ENCODE results near the gene ATG13.

GRCh38 chr11:46665356-46665755 is 48.0 kb downstream of the ATG13 start:
- TF ChIP-seq CTCF (IDR thresholded peaks at IDR 0.05 in 2 of 3, conservative IDR thresholded peaks at IDR 0.05 in 1 of 3; ENCODE audit: borderline replicate concordance in 1 of 3, insufficient read depth in 1 of 3, low read depth in 2 of 3, low read length in 2 of 3) (no peak), RAD21 (IDR thresholded peaks at IDR 0.05; ENCODE audit: low read depth) (no peak), SRF (IDR thresholded peaks at IDR 0.05; ENCODE audit: low read depth) (no peak), POLR2A (IDR thresholded peaks at IDR 0.05; ENCODE audit: borderline replicate concordance, extremely low read depth, insufficient read depth, insufficient read length) (no peak), JUND (IDR thresholded peaks at IDR 0.05) (no peak), MAX (IDR thresholded peaks at IDR 0.05) (no peak), ZBTB33 (IDR thresholded peaks at IDR 0.05; ENCODE audit: extremely low read depth, insufficient replicate concordance, low read length) (no peak), EZH2 (IDR thresholded peaks at IDR 0.05) (no peak), SP1 (IDR thresholded peaks at IDR 0.05; ENCODE audit: low read depth) (no peak), EZH2phosphoT487 (IDR thresholded peaks at IDR 0.05; ENCODE audit: borderline replicate concordance) (no peak), POLR2AphosphoS5 (IDR thresholded peaks at IDR 0.05; ENCODE audit: low read depth, low read length) (no peak), YY1 (IDR thresholded peaks at IDR 0.05; ENCODE audit: extremely low read depth, insufficient replicate concordance, low read depth, low read length) (no peak), ATF3 (IDR thresholded peaks at IDR 0.05) (no peak), ZFX (IDR thresholded peaks at IDR 0.05) (no peak)
